ENCODE results near the gene PER1. TPM values are rescaled to one million over a fixed set of nuclear protein-coding genes. Genes with fewer than 3 reads are reported as not detected.

Gene PER1
- total and polyA plus RNA-seq, 9 of the 15 experiments (the other 6 are each of a cell fraction or from before 2014, with no cell fraction given), result 0.13 to 26.0 (median 3.4) TPM

GRCh38 chr17:8156246-8156992 is 4.2 kb upstream of the PER1 start (continued):
- TF ChIP-seq ZNF318 (IDR thresholded peaks at IDR 0.05; ENCODE audit: borderline replicate concordance in 1 of 2, low read depth in 1 of 2), result peak in 1 of 2 experiments; percentile 95; a peak in 2 of 4 replicates
- TF ChIP-seq HMGN3 (IDR thresholded peaks at IDR 0.05; ENCODE audit: borderline replicate concordance, extremely low read depth, insufficient read length, low read depth, low read length), result peak; percentile 91
- TF ChIP-seq, protein P1, sequence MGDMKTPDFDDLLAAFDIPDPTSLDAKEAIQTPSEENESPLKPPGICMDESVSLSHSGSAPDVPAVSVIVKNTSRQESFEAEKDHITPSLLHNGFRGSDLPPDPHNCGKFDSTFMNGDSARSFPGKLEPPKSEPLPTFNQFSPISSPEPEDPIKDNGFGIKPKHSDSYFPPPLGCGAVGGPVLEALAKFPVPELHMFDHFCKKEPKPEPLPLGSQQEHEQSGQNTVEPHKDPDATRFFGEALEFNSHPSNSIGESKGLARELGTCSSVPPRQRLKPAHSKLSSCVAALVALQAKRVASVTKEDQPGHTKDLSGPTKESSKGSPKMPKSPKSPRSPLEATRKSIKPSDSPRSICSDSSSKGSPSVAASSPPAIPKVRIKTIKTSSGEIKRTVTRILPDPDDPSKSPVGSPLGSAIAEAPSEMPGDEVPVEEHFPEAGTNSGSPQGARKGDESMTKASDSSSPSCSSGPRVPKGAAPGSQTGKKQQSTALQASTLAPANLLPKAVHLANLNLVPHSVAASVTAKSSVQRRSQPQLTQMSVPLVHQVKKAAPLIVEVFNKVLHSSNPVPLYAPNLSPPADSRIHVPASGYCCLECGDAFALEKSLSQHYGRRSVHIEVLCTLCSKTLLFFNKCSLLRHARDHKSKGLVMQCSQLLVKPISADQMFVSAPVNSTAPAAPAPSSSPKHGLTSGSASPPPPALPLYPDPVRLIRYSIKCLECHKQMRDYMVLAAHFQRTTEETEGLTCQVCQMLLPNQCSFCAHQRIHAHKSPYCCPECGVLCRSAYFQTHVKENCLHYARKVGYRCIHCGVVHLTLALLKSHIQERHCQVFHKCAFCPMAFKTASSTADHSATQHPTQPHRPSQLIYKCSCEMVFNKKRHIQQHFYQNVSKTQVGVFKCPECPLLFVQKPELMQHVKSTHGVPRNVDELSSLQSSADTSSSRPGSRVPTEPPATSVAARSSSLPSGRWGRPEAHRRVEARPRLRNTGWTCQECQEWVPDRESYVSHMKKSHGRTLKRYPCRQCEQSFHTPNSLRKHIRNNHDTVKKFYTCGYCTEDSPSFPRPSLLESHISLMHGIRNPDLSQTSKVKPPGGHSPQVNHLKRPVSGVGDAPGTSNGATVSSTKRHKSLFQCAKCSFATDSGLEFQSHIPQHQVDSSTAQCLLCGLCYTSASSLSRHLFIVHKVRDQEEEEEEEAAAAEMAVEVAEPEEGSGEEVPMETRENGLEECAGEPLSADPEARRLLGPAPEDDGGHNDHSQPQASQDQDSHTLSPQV (IDR thresholded peaks at IDR 0.05), result no peak
- peak; percentile 90; the same call in 1 of the 2 replicates for TF ChIP-seq ZNF263 (CRISPR knock-in tag; IDR thresholded peaks at IDR 0.05; ENCODE audit: borderline replicate concordance)
- no peak for TF ChIP-seq PYGO2 (tag; IDR thresholded peaks at IDR 0.05)
- TF ChIP-seq SMARCE1 (IDR thresholded peaks at IDR 0.05), result 0 out of 2 replicates have a peak, but pooled peaks have one; percentile 43
- TF ChIP-seq CTBP1 (IDR thresholded peaks at IDR 0.05; ENCODE audit: borderline replicate concordance), result 0 out of 2 replicates have a peak, but pooled peaks have one; percentile 18
- TF ChIP-seq FIP1L1 (IDR thresholded peaks at IDR 0.05; ENCODE audit: low read depth, low read length, poor library complexity, severe bottlenecking), result no peak
- peak; percentile 85 for TF ChIP-seq CCNT2 (IDR thresholded peaks at IDR 0.05; ENCODE audit: borderline replicate concordance, extremely low read depth, insufficient read length, low read depth, low read length)
- no peak for TF ChIP-seq MCM5 (IDR thresholded peaks at IDR 0.05; ENCODE audit: low read depth)
- TF ChIP-seq, protein P2, sequence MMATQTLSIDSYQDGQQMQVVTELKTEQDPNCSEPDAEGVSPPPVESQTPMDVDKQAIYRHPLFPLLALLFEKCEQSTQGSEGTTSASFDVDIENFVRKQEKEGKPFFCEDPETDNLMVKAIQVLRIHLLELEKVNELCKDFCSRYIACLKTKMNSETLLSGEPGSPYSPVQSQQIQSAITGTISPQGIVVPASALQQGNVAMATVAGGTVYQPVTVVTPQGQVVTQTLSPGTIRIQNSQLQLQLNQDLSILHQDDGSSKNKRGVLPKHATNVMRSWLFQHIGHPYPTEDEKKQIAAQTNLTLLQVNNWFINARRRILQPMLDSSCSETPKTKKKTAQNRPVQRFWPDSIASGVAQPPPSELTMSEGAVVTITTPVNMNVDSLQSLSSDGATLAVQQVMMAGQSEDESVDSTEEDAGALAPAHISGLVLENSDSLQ (IDR thresholded peaks at IDR 0.05), result peak; percentile 98
- peak; percentile 96 for TF ChIP-seq FOXJ2 (tag; IDR thresholded peaks at IDR 0.05)
- no peak for TF ChIP-seq CBFA2T2 (conservative IDR thresholded peaks at IDR 0.05)

Data from K562 (cell line).